SK-N-SH (cell line): ENCODE results near the gene CCDC107. TPM values are rescaled to one million over a fixed set of nuclear protein-coding genes. Genes with fewer than 3 reads are reported as not detected.
A peak's percentile ranks its signal among the peaks of the same experiment; 100 is the strongest.

Source experiments
- CTCF ChIA-PET: fragments of 300-600, 350-600 bp; formaldehyde crosslinking; extraction: SDS; loops from one replicate; lab custom pipeline; 2021; lab: Yijun Ruan, JAX
- POLR2A ChIA-PET: fragments of 350-600 bp; sonication (Branson Sonifier 250); formaldehyde crosslinking; extraction: SDS; loops from one replicate; lab custom pipeline; 2020; ENCODE audit warnings: antibody characterized with exemption, inconsistent platforms; lab: Yijun Ruan, JAX
- DNase-seq: peaks from one replicate; pipeline ENCODE4 v3.0.0; 2012
- H2AFZ ChIP-seq: fragments of 200-600 bp; sonication (generic); 2 replicates; pipeline ENCODE4 v1.8.1; 2016; ENCODE audit warnings: antibody characterized with exemption, mild to moderate bottlenecking, low read depth
- H3F3A ChIP-seq: fragments of 200-600 bp; sonication (generic); replicated peaks from 2 replicates; pipeline ENCODE3; 2016; ENCODE audit warnings: antibody characterized with exemption, mild to moderate bottlenecking; ENCODE audit not compliant: insufficient read depth
- H3K27ac ChIP-seq, 2 experiments: fragments of 200-500 bp in 1 of 2; fragments of 200-600 bp in 1 of 2; sonication (Bioruptor generic) in 1 of 2; sonication (generic), shearing (Covaris generic) in 1 of 2; 2 replicates each; pipeline versions ENCODE4 v1.5.1 to v1.6.1; 2014 to 2016; ENCODE audit warnings: low read depth in 2 of 2, inconsistent platforms in 1 of 2, low read length in 1 of 2, mild to moderate bottlenecking in 1 of 2, mixed read lengths in 1 of 2
- H3K27me3 ChIP-seq: fragments of 200-600 bp; sonication (generic), shearing (Covaris generic); 2 replicates; pipeline ENCODE4 v1.6.1; 2016; ENCODE audit warnings: mixed run types; ENCODE audit not compliant: insufficient read depth
- H3K36me3 ChIP-seq, 2 experiments: fragments of 200-500 bp in 1 of 2; fragments of 200-600 bp in 1 of 2; sonication (Bioruptor generic) in 1 of 2; sonication (generic) in 1 of 2; replicated peaks in 1 of 2; 2 replicates each; pipeline versions ENCODE3 to v1.5.1; 2014 to 2016; ENCODE audit warnings: low read length in 1 of 2, mild to moderate bottlenecking in 1 of 2; ENCODE audit not compliant: insufficient read depth in 2 of 2, control insufficient read depth in 1 of 2
- H3K4me1 ChIP-seq, 2 experiments: fragments of 200-500 bp in 1 of 2; fragments of 200-600 bp in 1 of 2; sonication (Bioruptor generic) in 1 of 2; sonication (generic), shearing (Covaris generic) in 1 of 2; 2 replicates each; pipeline versions ENCODE4 v1.5.1 to v1.6.1; 2014 to 2016; ENCODE audit warnings: low read depth in 1 of 2, low read length in 1 of 2, mixed run types in 1 of 2; ENCODE audit not compliant: insufficient read depth in 2 of 2, control insufficient read depth in 1 of 2
- H3K4me2 ChIP-seq: fragments of 200-600 bp; sonication (generic), shearing (Covaris generic); 2 replicates; pipeline ENCODE4 v1.6.1; 2017; ENCODE audit warnings: mixed run types
- H3K4me3 ChIP-seq, 2 experiments: fragments of 200-500 bp in 1 of 2; fragments of 200-600 bp in 1 of 2; sonication (Bioruptor generic) in 1 of 2; sonication (generic), shearing (Covaris generic) in 1 of 2; 2 replicates each; pipeline versions ENCODE4 v1.5.1 to v1.8.1; 2014 to 2016; ENCODE audit warnings: low read depth in 2 of 2, inconsistent platforms in 1 of 2, low read length in 1 of 2, mild to moderate bottlenecking in 1 of 2, mixed read lengths in 1 of 2, moderate library complexity in 1 of 2
- H3K79me2 ChIP-seq: fragments of 200-600 bp; sonication (generic); 2 replicates; pipeline ENCODE4 v1.8.1; 2017; ENCODE audit warnings: mild to moderate bottlenecking; ENCODE audit not compliant: insufficient read depth
- H3K9ac ChIP-seq: fragments of 200-600 bp; sonication (generic); 2 replicates; pipeline ENCODE4 v1.6.1; 2017; ENCODE audit warnings: mixed run types
- H3K9me2 ChIP-seq: fragments of 200-600 bp; sonication (generic); 2 replicates; pipeline ENCODE4 v1.6.1; 2017; ENCODE audit warnings: mixed run types
- H3K9me3 ChIP-seq: fragments of 200-600 bp; sonication (generic); 2 replicates; pipeline ENCODE4 v1.6.1; 2017; ENCODE audit warnings: mixed run types, mild to moderate bottlenecking, moderate library complexity
- H4K20me1 ChIP-seq: fragments of 200-600 bp; sonication (generic); 2 replicates; pipeline ENCODE4 v1.6.1; 2017; ENCODE audit warnings: mild to moderate bottlenecking, mixed run types; ENCODE audit not compliant: insufficient read depth
- CTCF ChIP-seq: fragments of 200-600 bp; sonication (generic); IDR thresholded peaks from 2 replicates; pipeline ENCODE4 v1.6.1; 2017; ENCODE audit warnings: antibody characterized with exemption, mild to moderate bottlenecking, moderate library complexity
- RAD21 ChIP-seq: IDR thresholded peaks from 2 replicates; pipeline ENCODE4 v1.6.1; 2012; ENCODE audit warnings: mild to moderate bottlenecking, low read length
- SMC3 ChIP-seq: IDR thresholded peaks from 2 replicates; pipeline ENCODE4 v1.6.1; 2012; ENCODE audit warnings: low read depth, low read length, improper control_type of control experiment
- TCF12 ChIP-seq: IDR thresholded peaks from 2 replicates; pipeline ENCODE4 v1.4.0; 2012
- ZBTB33 ChIP-seq: IDR thresholded peaks from 2 replicates; pipeline ENCODE4 v1.4.0; 2012; ENCODE audit warnings: low read depth, borderline replicate concordance
- WGBS: methylation state at CpG from one replicate; pipeline ENCODE4 v1.1.6; 2017; ENCODE audit warnings: low lambda C conversion rate; 5-methylcytosine and 5-hydroxymethylcytosine counted together
- polyA plus RNA-seq, 3 experiments: library from polyadenylated mRNA; depleted of rRNA; stranded (reverse); fragments of >200 nt; gene quantifications; 2 replicates each; pipeline ENCODE4 v1.2.3, GENCODE V29; 2012

The CCDC107 gene
- polyA plus RNA-seq, 1 of the 3 experiments (the other 2 are of a cell fraction), result 22.0 TPM

GRCh38 chr9:35696520-35697215, 38.6 kb downstream of the CCDC107 start:
- 29% methylated on average over 8 of the region's 9 CpGs for WGBS

More at GRCh38 chr9:35696520-35697215, 38.6 kb downstream of the CCDC107 start:
- Histone ChIP-seq H3K4me2 (no peak overlapping the region), H3K79me2 (no peaks in the 10 kb centered on the region), H3K9ac (no peak overlapping the region), H3K9me3 (no peaks in the 10 kb centered on the region), H3K4me1 (0 out of 4 replicates have a peak, but pooled peaks cover 0 to 1% of the 10 kb centered on the region in 2 experiments), H3K9me2 (no peaks in the 10 kb centered on the region), H2AFZ (no peak overlapping the region), H4K20me1 (no peaks in the 10 kb centered on the region), H3K27ac (peak overlapping the region in 1 of 2 experiments; percentile 77; a peak in 1 of 4 replicates), H3K4me3 (no peak overlapping the region; a peak in 1 of 4 replicates), H3F3A (peaks cover 61% of the 10 kb centered on the region), H3K36me3 (peaks cover 35 to 53% of the 10 kb centered on the region in 2 experiments), H3K27me3 (no peaks in the 10 kb centered on the region)
- ChIA-PET CTCF (interaction anchor here (0.9 to 8.3 kb wide), 33 partner anchors 9 to 1032 kb away, joined by 3 to 183 read pairs (median 8); partner anchors contain the start of genes ARHGEF39, CCDC107, CREB3 and GBA2), POLR2A (interaction anchor here (0.7 to 1.2 kb wide), 5 partner anchors 9 to 36 kb away, joined by 3 to 4 read pairs (median 4); partner anchors contain the start of genes CREB3 and TLN1)
- TF ChIP-seq CTCF, result peak; percentile 86
- TF ChIP-seq TCF12, result no peak
- peak; percentile 55 for TF ChIP-seq RAD21
- TF ChIP-seq ZBTB33, result no peak
- peak; percentile 47; the same call in 1 of the 2 replicates for TF ChIP-seq SMC3
- DNase-seq, result peak; percentile 85
